DMS153 treated with DMSO at 0.1 percent for 48 hours (cell line): ENCODE results near the gene SEZ6L.

ENCODE experiments used
- DNase-seq: peaks from one replicate; lab custom pipeline; 2025; ENCODE audit not compliant: unreplicated experiment; lab: John Stamatoyannopoulos, UW

SEZ6L gene

DNA sequence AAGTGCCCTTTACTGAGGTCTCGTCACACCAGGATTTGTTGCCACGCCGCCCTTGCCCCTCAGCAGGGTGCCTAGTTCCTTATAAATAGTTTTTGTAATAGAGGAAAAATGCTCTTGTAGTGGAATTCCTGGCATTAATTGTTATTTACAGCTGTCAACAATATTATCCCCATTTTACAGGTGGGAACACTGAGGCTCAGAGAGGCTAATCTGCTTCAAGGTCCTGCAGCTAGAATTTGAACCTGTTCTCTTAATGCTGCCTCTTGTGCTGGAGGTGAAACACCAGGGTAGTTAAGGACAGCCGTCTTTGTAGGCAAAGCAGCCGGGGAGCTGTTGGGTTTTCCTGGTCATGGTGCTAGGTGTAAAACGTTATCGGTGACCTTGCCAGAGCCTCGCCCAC, 159.0 kb downstream of the SEZ6L start:
- DNase-seq = no peak

DNA sequence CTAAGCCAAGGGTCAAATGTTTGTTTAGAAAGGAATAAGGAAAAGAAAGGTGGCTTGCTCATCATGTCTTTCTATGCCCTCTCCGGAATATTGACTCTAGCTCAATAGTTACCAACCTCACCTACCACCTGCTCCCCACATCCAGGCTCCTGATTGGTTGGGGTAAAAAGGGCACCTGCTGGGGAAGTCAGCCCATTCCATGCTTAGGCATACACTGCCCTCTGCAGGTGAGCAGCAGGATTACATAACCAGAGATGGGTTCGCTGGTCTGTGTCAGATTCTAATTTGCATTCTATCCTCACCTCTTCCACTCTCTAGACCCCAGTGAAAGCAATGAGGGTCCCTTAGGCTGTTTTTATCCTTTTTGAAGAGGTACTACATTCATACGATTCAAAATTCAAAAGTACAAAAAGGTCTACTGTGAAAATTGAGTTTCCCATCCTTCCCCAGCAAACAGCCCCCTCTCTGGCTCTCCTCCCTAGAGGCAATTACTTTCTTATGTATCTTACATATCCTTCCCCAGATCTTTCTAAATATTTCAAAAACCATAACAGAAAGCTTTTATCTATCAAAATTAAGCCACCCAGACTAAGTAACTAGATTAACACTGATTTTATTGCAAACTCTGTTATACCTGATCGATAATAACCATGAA, 161.8 kb downstream of the SEZ6L start:
- DNase-seq = peak; percentile 88

DNA sequence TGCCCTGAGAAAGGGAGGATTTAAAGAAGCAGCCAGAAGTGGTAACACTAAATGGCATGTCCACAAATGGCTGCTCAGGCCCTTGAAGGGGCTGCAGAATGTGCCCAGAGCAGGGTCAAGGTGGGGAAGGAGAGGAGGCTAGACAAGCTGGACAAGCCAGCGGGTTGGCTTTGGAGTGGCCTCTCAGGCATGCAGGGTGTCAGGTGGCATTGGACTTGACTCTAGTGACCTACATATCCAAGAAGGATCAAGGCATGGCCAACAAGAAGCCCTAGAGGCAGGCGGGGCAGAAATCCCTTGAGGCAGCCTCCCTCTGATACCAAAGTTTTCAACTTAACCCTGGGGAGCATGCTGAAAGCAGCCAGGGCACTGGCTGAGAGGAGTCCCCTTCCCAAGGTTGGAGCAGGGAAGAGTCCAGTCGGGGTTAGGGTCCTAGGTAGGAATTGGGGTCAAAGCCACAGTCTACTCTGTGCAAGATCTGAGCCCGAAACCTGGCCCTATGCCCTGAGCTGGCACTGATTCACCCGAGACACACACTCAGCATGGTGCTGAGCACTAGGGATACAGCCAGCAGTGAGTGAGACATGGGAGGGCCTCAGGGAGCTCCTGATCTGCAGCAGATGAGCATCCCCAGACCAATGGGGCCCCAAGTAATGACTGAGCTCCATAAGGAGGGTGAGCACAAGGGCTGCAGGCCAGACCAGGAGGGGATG, 164.0 kb downstream of the SEZ6L start:
- no peak for DNase-seq

DNA sequence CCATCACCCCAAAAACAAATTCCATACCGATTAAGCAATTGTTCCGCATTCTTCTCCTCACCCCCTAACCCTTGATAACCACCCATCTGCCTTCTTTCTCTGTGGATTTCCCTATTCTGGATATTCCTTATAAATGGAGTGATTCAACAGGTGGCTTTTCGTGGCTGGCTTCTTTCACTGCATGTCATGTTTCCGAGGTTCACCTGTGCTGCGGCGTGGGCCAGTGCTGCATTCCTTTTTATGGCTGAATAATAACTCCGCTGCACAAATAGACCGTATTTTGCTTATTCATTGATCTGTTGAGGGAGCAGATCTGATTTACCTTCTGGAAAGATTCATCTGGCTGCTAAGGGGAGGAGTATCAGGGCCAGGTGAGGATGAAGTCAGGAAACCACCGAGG, 165.0 kb downstream of the SEZ6L start:
- DNase-seq = no peak

DNA sequence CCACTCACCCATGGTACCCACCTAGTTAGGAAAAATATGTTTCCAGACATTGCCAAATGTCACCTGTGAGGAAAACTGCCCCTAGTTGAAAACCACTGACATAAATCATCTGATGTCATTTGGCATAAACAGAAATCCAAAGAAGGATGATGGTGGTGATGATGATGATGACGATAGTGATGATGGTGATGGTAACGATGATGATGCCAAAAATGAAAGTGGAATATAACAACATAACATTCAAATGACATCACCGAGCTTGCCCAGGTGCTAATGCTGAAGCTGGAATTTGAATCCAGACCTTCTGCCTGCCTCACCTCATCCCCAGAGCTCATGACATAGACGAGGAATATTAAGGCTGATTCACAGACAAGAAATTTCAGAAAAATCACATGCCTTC, 167.5 kb downstream of the SEZ6L start:
- DNase-seq = no peak

DNA sequence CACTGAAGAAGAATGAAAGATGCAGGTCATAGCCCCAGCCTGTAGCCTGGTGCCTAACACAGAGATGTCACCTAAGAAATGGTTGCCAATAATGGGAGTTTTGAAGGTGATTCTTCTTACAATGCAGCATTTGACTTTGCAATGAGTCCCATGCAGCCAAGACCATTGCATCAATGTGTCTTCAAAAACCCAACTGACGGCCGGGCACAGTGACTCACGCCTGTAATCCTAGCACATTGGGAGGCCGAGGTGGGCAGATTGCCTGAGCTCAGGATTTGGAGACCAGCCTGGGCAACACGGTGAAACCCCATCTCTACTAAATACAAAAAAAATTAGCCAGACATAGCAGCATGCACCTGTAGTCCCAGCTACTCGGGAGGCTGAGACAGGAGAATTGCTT, 170.5 kb downstream of the SEZ6L start:
- DNase-seq = no peak

DNA sequence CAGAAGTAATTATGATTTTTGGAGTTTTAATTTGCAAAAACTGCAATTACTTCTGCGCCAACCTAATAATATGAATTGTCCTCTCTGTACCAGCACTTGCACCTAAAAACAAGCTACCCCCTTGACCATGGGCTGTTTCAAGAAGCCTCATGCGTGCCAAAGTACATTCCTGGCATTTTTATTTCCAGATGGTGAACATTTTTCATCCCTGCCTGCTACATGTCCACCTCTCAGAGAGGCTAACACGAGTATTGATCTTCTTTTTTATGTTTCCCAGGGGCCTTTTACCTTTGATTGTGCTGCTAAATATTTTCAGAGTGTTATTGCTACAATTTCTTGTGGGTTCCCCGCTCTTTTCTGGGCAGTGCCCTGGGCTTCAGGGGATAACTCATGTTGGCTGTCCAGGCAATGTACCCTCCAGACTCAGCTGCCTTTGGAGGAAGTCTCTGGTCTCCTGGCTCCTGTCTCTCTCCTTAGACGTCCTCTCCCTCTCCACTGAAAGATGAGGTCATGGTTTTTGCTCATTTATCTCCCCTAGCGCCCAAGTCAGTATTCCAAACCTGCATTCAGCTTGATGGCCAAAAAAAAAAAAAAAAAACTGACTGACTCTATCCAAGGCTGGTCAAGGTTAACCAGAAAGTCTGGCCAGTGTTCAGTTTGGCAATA, 173.6 kb downstream of the SEZ6L start:
- no peak for DNase-seq

DNA sequence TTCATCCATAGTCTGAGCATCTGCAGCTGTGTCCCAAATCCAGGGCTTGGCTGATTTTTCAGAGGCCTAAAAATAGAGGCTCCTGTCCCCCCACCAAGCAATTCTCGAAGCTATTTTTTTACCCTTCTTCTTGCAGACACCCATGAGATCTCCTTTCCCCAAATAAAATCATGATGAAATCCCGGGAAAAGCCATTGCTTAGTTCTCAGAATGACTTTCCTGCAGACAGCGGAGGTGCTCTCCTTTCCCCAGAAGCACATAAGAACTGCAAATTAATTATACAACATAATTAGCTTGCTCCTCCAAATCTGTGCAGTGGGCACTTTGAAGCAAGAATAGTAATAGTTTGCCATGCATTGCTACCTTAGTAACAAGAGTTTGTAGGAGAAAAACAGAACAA, 176.2 kb downstream of the SEZ6L start:
- no peak for DNase-seq

DNA sequence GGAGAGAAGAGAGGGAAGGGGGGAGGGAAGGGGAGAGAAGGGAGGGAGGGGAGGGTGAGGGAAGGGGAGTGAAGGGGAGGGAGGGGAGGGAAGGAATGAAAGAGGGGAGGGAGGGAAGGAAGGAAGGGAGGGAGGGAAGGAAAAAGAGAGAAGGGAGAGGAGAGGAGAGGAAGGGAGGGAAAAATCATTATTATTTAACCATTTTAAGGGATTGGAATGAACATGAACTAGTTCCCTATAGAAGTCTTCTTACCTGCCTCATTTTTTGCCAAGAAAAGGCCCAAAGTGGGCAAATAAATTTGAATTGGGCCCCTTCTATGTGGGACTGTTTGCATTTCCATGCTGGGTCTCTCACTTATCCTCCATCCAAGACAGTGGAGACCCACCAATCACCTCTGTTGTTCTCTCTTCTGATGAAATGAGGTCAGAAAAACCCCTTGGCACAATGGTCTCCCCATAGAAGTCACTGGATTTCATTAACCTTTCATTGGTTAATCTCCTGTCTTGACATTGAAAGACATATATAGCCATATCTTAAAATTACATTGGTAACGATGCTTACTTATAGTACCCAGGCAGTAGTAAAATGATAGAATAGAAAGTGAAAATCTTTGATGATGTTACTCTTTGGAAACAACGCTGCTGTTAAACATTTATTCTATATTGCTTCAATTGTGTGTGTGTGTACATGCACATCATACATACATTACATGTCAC, 179.7 kb downstream of the SEZ6L start:
- DNase-seq = no peak

DNA sequence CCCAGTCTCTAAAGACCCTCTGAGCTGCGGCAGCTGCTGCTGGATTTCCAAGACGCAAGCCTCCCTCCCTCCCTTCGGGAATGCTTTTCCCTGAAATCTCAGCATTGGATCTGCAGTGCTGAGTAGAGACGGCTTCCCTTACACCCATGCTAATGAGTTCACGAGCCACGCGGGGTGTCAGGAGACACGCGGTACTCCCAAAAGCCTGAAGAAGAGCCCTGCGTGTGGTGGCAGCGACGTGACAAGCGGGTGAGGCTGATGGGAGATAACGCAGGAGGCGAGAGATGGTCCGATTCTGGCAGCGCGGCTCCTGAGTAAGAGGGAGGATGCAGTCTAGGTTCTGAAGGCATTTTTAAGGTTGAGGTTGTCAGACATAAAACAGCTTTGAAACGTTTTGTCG, 185.4 kb downstream of the SEZ6L start:
- DNase-seq = no peak

DNA sequence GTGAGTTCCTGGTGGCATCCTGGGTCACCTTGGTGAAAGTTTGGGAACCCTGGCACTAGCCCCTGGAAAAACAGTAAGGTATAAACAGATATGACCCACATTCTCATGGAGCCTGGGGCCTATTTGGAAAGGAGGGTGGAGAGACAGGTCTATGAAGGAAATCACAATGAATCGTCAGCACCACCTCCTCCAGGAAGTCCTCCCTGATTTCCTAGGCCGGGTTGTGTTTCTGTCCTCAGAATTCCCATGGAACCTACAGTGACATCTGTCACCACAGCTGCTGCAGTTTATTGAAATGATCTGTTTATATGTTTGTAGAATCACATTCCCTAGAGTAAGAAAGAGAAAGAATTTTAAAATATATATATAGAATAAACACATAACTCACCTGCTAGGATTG, 188.0 kb downstream of the SEZ6L start:
- DNase-seq = no peak

DNA sequence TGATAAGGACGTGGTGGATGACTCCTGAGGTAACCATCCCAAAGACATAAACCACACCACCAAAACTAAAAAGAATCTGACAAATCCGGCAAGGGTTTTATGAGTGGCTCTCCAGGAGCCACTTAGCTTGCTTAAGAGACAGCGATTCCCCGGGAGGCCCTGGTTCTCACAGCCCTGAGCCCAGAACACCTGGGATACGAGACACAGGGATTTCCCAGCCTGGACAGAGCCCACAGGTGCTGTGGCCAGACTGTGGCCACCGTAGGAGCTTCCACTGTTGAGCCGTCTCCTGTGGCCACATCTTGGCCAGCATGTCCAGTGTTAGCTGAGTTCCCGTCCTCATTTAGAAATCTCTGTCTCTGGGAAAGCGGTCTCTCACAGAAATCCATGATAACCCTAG, 188.6 kb downstream of the SEZ6L start:
- no peak for DNase-seq

DNA sequence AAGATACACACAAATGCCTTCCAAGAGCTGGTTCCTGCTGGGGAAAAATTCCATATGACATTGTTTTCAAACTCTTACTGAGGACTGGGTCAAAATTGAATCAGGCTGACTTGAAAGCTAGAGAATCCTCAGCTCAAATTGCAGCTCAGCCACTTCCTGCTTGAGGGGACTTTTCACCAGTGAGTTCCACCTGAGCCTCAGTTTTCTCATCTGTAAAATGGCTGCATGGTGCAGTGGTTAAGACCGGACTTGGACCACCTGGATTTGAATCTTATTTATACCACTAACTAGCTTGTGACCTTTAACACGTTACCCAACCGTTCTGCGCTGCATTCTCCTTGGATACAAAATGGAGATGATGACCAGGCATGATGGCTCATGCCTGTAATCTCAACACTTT, 189.9 kb downstream of the SEZ6L start:
- DNase-seq = no peak

DNA sequence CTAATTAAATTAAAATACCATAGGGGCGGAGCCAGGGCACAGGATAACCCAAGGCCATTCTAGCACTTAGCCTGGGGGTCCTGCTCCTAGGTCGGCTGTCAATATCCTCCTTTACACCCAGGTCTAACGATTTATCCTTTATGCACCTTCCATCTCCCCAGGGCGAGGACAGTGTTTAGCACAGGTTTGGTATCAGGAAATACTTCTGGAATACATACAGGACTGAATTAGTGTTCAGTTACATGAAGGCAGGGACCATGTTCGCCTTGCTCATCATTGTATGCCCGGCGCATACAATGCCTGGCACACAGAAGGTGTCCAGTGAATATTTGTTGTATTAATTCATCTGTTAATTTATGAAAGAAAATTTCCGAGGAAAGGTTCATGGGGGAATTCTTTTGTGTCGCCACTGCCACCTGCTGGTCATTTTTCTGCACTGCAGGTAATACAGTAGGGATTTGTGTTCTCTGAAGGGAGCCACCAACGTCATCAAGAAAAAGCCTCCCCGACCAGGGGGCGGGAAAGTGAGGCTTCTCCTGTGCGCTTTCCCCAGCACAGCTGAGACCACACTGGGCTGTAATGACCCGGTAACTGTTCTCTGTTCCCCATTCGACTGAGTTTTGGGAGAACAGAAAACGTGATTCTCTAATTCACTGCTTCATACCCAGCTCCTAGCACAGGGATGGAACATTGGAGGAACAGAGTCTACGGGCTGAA, 191.1 kb downstream of the SEZ6L start:
- DNase-seq = peak; percentile 69

DNA sequence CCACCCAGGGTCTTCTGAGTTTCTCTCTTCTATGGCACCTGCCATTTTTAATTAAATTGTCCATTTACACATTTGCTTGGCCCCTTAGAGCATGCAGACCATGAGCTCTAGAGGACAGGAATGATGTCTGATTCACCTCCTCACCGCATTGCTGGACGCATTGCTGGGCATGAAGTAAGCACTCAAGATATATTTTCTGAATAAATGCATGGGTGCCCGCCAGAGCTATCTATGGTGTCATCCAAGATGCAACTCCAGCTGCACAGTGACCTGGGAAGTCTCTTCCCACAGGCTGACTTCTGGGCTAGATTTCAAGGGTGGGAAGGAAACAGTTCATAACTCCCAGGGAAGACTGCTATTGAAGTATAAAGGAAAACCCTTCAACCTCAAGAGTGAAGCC, 193.2 kb downstream of the SEZ6L start:
- DNase-seq = no peak

DNA sequence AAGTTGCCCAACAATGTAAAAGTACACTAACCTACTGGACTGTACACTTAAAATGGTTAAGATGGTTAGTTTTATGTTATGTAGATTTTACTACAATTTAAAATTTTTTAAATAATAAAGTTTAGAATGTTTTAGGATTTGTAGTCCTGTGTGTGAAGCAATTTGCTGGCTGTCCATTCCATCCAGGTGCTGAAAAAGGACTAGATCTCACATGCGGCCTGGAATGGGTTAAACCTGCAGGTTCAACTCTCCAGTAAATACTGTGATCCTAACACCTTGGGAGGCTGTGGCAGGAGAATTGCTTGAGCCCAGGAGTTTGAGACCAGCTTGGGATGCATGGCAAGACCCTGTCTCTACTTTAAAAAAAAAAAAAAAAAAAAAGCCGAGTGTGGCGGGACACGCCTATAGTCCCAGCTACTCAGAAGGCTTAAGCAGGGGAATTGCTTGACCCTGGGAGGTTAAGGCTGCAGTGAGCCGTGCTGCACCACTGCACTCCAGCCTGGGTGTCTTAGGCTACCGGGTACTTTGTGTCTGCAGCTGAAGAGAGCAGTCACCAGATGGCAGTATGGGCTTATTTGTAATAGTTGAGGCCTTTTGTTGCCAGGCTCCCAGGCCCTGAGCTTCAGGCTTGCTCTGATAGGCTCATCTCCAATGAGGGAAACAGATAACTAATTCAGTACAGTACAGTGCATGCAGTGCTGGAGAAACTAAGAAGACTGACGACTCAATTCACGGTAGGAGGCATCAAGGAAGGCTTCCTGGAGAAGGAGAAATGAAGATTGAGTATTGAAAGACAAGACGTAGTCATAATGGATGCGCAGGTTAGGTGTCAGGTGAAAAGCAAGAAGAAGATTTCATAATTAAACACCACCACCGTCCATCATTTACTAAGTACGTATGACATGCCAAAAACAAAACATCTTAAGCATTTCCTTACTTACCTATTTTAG, 195.1 kb downstream of the SEZ6L start:
- DNase-seq = peak; percentile 79

DNA sequence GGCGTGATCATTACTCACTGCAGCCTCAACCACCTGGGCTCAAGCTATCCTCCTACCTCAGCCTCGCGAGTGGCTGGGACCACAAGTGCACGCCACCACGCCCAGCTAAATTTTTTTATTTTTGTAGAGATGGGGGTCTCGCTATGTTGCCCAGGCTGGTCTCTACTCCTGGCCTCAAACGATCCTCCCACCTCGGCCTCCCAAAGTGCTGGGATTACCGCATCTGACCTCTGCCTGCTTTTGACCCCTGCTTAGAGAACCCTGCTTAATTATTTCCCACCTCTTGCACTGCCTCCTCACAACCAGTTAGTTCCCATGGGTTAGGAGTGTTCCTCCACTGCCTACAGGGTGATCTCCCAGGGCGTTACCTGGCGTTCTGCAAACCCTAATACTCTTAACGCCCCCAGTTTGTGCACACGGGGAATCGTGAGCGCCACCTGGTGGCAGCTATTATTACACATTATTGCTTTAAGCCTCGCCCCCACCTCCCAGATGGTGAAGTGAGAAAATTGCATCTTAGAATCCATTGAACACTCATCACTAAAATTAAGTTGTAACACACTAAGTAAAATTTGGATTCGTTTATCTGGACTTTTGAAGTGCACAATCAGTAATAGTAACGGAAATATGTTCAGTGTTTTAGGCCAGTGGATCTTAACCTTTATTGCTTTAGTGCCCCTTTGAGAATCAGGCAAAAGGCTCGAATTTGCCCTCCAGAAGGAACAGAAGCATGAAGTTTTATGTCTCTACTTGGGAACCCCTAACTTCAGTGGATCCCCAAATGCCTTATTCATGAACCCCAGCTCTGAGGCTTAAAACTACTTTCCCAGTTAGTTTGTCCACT, 198.4 kb downstream of the SEZ6L start:
- peak; percentile 35 for DNase-seq

DNA sequence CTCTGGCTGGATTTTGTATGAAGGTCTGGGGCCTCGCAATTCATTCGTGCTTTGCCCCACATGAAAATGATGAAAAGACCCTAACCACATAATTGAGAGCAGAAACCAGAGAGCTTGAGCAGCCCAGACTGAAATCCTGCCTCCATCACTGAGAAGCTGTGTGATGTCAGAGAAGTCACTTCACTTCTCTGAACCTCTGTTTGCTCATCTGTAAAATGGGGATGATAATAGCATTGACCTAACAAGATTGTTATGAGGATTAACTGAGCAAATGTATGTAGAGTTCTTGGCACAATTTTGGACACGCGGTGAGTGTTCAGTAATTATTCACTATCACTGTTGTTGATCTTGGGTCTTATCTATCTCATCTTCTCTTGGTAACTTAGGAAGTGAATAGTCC, 203.6 kb downstream of the SEZ6L start:
- DNase-seq = no peak

DNA sequence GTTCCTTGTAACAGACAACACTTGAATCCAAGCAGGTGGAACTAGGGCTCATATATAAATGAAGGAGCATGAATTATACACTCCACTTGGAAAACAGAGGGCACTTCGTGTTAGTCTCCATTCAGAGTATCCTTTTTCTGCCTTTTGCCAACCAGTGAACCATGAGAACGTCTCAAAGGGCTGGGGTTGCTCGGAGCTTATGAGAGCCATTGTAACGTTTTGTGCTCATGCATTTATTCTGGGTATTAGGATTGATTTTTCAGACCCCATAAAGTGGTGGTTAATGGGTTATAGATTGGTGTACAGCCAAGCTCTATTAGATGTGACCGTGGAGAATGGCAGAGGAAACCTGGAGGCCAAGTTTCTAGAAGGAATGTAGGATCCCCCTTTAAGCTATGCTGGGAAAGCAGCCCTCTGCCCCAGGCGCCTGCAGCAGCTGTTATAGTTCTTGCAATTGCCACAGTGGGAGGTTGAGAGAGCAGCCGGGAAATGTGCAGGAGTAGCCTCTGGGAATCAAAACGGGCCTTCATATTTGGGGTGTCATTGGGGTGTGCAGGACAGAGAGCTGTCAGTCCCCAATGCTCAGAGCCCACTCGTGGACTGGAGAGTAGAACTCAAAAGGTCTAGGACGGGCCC, 205.2 kb downstream of the SEZ6L start:
- DNase-seq = no peak
